Spleen (tissue), 11 donors: ENCODE data around the gene CCDC92B. TPM values are rescaled to one million over a fixed set of nuclear protein-coding genes. Genes with fewer than 3 reads are reported as not detected.
A peak's percentile ranks its signal among the peaks of the same experiment; 100 is the strongest.

Experiments used
- DNase-seq: peaks from one replicate; pipeline ENCODE4 v3.0.0-alpha.2; 2020
- H3K27ac ChIP-seq, 8 donors: fragments of 200-600 bp; sonication (generic) in 7 of 8; 1 replicate in 4 of 8; 2 replicates in 4 of 8; pipeline versions ENCODE4 v1.5.0 to v1.8.0; 2016 to 2021; ENCODE audit warnings: inconsistent platforms in 4 of 8, mild to moderate bottlenecking in 4 of 8, moderate library complexity in 1 of 8
- H3K27me3 ChIP-seq, 7 donors: fragments of 200-600 bp; sonication (generic) in 6 of 7; replicated peaks in 1 of 7; 1 replicate in 4 of 7; 2 replicates in 3 of 7; pipeline versions ENCODE4 v1.5.0 to v1.8.0; 2016 to 2021; ENCODE audit warnings: inconsistent platforms in 3 of 7, mild to moderate bottlenecking in 1 of 7
- H3K36me3 ChIP-seq, 6 donors: fragments of 200-600 bp; sonication (generic) in 5 of 6; 1 replicate in 4 of 6; 2 replicates in 2 of 6; pipeline versions ENCODE4 v1.5.0 to v1.8.0; 2016 to 2021; ENCODE audit warnings: inconsistent platforms in 2 of 6
- H3K4me1 ChIP-seq, 6 donors: fragments of 200-600 bp; sonication (generic) in 5 of 6; 1 replicate in 3 of 6; 2 replicates in 3 of 6; pipeline versions ENCODE4 v1.5.0 to v1.8.0; 2016 to 2021; ENCODE audit warnings: inconsistent platforms in 3 of 6
- H3K4me3 ChIP-seq, 8 donors: fragments of 200-600 bp; sonication (generic) in 7 of 8; 1 replicate in 4 of 8; 2 replicates in 4 of 8; pipeline versions ENCODE4 v1.5.0 to v1.8.0; 2016 to 2021; ENCODE audit warnings: inconsistent platforms in 4 of 8, mild to moderate bottlenecking in 4 of 8, moderate library complexity in 2 of 8
- H3K9me3 ChIP-seq, 8 donors: fragments of 200-600 bp; sonication (generic) in 7 of 8; 1 replicate in 4 of 8; 2 replicates in 4 of 8; pipeline versions ENCODE4 v1.5.0 to v1.8.0; 2016 to 2021; ENCODE audit warnings: inconsistent platforms in 4 of 8
- CTCF ChIP-seq, 11 experiments: fragments of 200-600 bp in 7 of 11; fragments of 450-650 bp in 4 of 11; sonication (generic) in 4 of 11; IDR thresholded peaks in 8 of 11; conservative IDR thresholded peaks in 3 of 11; 1 replicate in 7 of 11; 2 replicates in 4 of 11; pipeline versions ENCODE4 v1.4.0 to v1.8.0; 2016 to 2021; ENCODE audit warnings: antibody characterized with exemption in 11 of 11, inconsistent platforms in 4 of 11, mild to moderate bottlenecking in 1 of 11
- POLR2A ChIP-seq, 3 donors: fragments of 450-650 bp; IDR thresholded peaks; one replicate each; pipeline ENCODE4 v1.5.1; 2017; ENCODE audit warnings: antibody characterized with exemption in 3 of 3, mild to moderate bottlenecking in 1 of 3
- POLR2AphosphoS5 ChIP-seq, 3 donors: sonication (generic); formaldehyde crosslinking; IDR thresholded peaks; one replicate each; pipeline ENCODE4 v1.5.1; 2017; ENCODE audit warnings: antibody characterized with exemption in 3 of 3
- WGBS, 5 donors: extraction: QIAGEN DNeasy Blood & Tissue Kit in 3 of 5; methylation state at CpG; one replicate each; pipeline versions ENCODE4 v1.1.5 to v1.1.7; 2013 to 2018; 5-methylcytosine and 5-hydroxymethylcytosine counted together
- intact Hi-C: fragments of 100-400 bp; cut with DNase I; formaldehyde crosslinking; loops from one replicate; pipeline ENCODE4 v1.15.0; 2023; ENCODE audit warnings: low total_unique reads
- polyA plus RNA-seq, 3 donors: library from polyadenylated mRNA; stranded (reverse); fragments of 200-250 nt; gene quantifications; one replicate each; pipeline ENCODE4 v1.2.1, GENCODE V29; 2013
- total RNA-seq, 7 donors: library from RNA; depleted of rRNA in 3 of 7; stranded (reverse); fragments of >200 nt in 3 of 7; fragmentation: NEBNext Ultra II Directional in 4 of 7; extraction: Animal tissue kit (Norgen Biotek cat#: 25700) in 4 of 7; gene quantifications; one replicate each; pipeline versions ENCODE4 v1.1.0 to v1.2.1, GENCODE V29; 2016 to 2021
- donor health status: healthy with polysubstance abuse.
- donor health status: DM: no; HTN: no; CAD: no; lungs with moderate emphysema.
- donor health status: DM: no; HTN: no; CAD: no.
- donor health status: Bipolar disorder and iron deficiency.
- donor health status: healthy.
- donor health status: DM: no; HTN: no; CAD: no.
- donor health status: DM: yes; HTN: yes; CAD: no.

CCDC92B gene
- total and polyA plus RNA-seq, 10 donors, result 0.03 to 0.26 (median 0.20) TPM; not detected in 3

GRCh38 chr17:2688351-2689342 is 60.8 kb downstream of the CCDC92B start:
- Histone ChIP-seq H3K4me1 (peaks cover 0 to 23% (median 16%) of the 10 kb centered on the region in 6 donors), H3K9me3 (no peaks in the 10 kb centered on the region), H3K27me3 (no peaks in the 10 kb centered on the region), H3K4me3 (peak overlapping the region in 1 of 8 donors; percentile 47), H3K27ac (peak overlapping the region in 3 of 8 donors; percentile 1 to 59 (median 7)), H3K36me3 (peaks cover 0 to 75% (median 41%) of the 10 kb centered on the region in 6 donors)
- 64 to 80% (median 72%) methylated on average over 26 to 27 of the region's 27 CpGs for WGBS, 5 donors
- peak; percentile 71 for DNase-seq
- intact Hi-C loops, result no loop called here
- TF ChIP-seq POLR2AphosphoS5 (IDR thresholded peaks at IDR 0.05) (peak in 2 of 3 donors; percentile 35 to 52), POLR2A (IDR thresholded peaks at IDR 0.05) (no peak)

- Histone ChIP-seq H3K9me3 (no peaks in the 10 kb centered on the region), H3K4me1 (peaks cover 0 to 23% (median 16%) of the 10 kb centered on the region in 6 donors), H3K27ac (peak overlapping the region in 2 of 8 donors; percentile 17 to 23), H3K36me3 (peaks cover 0 to 75% (median 42%) of the 10 kb centered on the region in 6 donors), H3K27me3 (no peaks in the 10 kb centered on the region), H3K4me3 (no peak overlapping the region)
- intact Hi-C loops, result no loop called here
- 82 to 94% (median 92%) methylated on average over 6 of the region's 6 CpGs for WGBS, 5 donors
- DNase-seq, result no peak
- TF ChIP-seq CTCF (IDR thresholded peaks at IDR 0.05 in 8 of 11, conservative IDR thresholded peaks at IDR 0.05 in 3 of 11) (no peak), POLR2AphosphoS5 (IDR thresholded peaks at IDR 0.05) (peak in 2 of 3 donors; percentile 1 to 45)
These were observed 62.4 kb downstream of the CCDC92B start for GRCh38 chr17:2687074-2687418.

- no peaks in the 10 kb centered on the region for H3K27me3 ChIP-seq
- intact Hi-C loops, result no loop called here
- no peak overlapping the region for H3K4me3 ChIP-seq
- no peaks in the 10 kb centered on the region for H3K9me3 ChIP-seq
- H3K4me1 ChIP-seq, result peaks cover 0 to 23% (median 16%) of the 10 kb centered on the region in 6 donors
- DNase-seq, result no peak
- TF ChIP-seq CTCF (IDR thresholded peaks at IDR 0.05 in 8 of 11, conservative IDR thresholded peaks at IDR 0.05 in 3 of 11), result no peak
- TF ChIP-seq POLR2AphosphoS5 (IDR thresholded peaks at IDR 0.05), result peak; percentile 14 to 72 (median 35)
- no peak for TF ChIP-seq POLR2A (IDR thresholded peaks at IDR 0.05)
- 85 to 93% (median 91%) methylated on average over 13 to 15 of the region's 15 CpGs for whole genome bisulfite sequencing, 5 donors
- H3K36me3 ChIP-seq, result peaks cover 1 to 75% (median 45%) of the 10 kb centered on the region in 6 donors
- H3K27ac ChIP-seq, result no peak overlapping the region
These were observed 63.8 kb downstream of the CCDC92B start for GRCh38 chr17:2685696-2686095.

GRCh38 chr17:2684549-2684948 is 64.9 kb downstream of the CCDC92B start:
- H3K4me1 ChIP-seq, result peaks cover 0 to 12% (median 10%) of the 10 kb centered on the region in 6 donors
- intact Hi-C loops, result no loop called here
- no peak overlapping the region for H3K27ac ChIP-seq
- H3K9me3 ChIP-seq, result no peaks in the 10 kb centered on the region
- no peak for DNase-seq
- H3K27me3 ChIP-seq, result no peaks in the 10 kb centered on the region
- TF ChIP-seq CTCF (IDR thresholded peaks at IDR 0.05 in 8 of 11, conservative IDR thresholded peaks at IDR 0.05 in 3 of 11) (no peak), POLR2AphosphoS5 (IDR thresholded peaks at IDR 0.05) (peak in 1 of 3 donors; percentile 21), POLR2A (IDR thresholded peaks at IDR 0.05) (no peak)
- H3K36me3 ChIP-seq, result peaks cover 3 to 75% (median 47%) of the 10 kb centered on the region in 6 donors
- WGBS, 5 donors, result 92 to 94% (median 94%) methylated on average over 17 to 18 of the region's 18 CpGs
- no peak overlapping the region for H3K4me3 ChIP-seq
